ENCODE results near the gene RGL4.

DNA sequence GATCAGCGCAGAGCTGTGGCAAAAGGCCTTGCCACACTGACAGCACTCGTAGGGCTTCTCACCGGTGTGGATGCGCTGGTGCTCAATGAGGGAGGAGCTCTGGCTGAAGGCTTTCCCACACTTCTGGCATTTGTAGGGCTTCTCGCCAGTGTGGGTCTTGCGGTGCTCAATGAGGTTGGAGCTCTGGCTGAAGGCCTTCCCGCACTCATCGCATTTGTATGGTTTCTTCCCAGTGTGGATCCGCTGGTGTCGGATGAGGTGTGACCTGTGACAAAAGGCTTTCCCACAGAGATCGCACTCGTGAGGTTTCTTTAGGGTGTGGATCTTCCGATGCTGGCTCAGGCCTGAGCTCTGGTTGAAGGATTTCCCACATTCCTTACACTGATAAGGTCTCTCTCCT is 53.2 kb downstream of the RGL4 start:
- TF ChIP-seq, protein P1, sequence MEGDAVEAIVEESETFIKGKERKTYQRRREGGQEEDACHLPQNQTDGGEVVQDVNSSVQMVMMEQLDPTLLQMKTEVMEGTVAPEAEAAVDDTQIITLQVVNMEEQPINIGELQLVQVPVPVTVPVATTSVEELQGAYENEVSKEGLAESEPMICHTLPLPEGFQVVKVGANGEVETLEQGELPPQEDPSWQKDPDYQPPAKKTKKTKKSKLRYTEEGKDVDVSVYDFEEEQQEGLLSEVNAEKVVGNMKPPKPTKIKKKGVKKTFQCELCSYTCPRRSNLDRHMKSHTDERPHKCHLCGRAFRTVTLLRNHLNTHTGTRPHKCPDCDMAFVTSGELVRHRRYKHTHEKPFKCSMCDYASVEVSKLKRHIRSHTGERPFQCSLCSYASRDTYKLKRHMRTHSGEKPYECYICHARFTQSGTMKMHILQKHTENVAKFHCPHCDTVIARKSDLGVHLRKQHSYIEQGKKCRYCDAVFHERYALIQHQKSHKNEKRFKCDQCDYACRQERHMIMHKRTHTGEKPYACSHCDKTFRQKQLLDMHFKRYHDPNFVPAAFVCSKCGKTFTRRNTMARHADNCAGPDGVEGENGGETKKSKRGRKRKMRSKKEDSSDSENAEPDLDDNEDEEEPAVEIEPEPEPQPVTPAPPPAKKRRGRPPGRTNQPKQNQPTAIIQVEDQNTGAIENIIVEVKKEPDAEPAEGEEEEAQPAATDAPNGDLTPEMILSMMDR (IDR thresholded peaks at IDR 0.05), result no peak
- TF ChIP-seq POLR2AphosphoS5 (IDR thresholded peaks at IDR 0.05) (no peak), POLR2A (IDR thresholded peaks at IDR 0.05) (no peak)
